ENCODE data around the gene FCN1. TPM values are rescaled to one million over a fixed set of nuclear protein-coding genes. Genes with fewer than 3 reads are reported as not detected.

FCN1 gene
- total and polyA plus RNA-seq, 2 experiments from 2014 or later, result not detected

DNA sequence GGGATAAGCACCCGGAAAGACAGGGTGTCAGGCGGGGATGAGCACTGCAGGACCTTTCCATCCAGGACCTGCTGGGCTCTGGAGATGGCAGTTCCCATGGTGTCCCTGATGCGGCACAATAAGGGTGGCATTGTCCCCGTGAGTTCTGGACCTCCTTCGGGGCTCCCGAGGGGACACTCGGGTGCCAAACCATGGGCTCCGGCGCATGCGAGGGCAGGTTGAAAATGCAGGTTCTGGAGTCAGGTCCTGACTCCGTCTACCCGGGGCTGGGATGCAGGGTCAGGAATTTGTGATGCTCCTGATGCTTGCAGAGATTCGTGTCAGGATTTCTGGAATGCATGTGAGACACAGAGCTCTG, 36.4 kb downstream of the FCN1 start:
- no peaks in the 10 kb centered on the region for H3K36me3 ChIP-seq (replicated peaks; ENCODE audit: insufficient read depth, low read depth)
- WGBS (ENCODE audit: low lambda C conversion rate, missing lambda C conversion rate), result 94% methylated on average over 13 of the region's 13 CpGs
- no peaks in the 10 kb centered on the region for H3K4me1 ChIP-seq (ENCODE audit: insufficient read depth)
- peaks cover 5% of the 10 kb centered on the region for H3K27me3 ChIP-seq
- no peak overlapping the region for H3K27ac ChIP-seq
- H3K79me2 ChIP-seq, result no peaks in the 10 kb centered on the region
- H3K9me3 ChIP-seq (ENCODE audit: low read depth), result no peaks in the 10 kb centered on the region
- no peak for DNase-seq (ENCODE audit: low spot score)
- H3K4me3 ChIP-seq, result no peak overlapping the region
- TF ChIP-seq, protein P1, sequence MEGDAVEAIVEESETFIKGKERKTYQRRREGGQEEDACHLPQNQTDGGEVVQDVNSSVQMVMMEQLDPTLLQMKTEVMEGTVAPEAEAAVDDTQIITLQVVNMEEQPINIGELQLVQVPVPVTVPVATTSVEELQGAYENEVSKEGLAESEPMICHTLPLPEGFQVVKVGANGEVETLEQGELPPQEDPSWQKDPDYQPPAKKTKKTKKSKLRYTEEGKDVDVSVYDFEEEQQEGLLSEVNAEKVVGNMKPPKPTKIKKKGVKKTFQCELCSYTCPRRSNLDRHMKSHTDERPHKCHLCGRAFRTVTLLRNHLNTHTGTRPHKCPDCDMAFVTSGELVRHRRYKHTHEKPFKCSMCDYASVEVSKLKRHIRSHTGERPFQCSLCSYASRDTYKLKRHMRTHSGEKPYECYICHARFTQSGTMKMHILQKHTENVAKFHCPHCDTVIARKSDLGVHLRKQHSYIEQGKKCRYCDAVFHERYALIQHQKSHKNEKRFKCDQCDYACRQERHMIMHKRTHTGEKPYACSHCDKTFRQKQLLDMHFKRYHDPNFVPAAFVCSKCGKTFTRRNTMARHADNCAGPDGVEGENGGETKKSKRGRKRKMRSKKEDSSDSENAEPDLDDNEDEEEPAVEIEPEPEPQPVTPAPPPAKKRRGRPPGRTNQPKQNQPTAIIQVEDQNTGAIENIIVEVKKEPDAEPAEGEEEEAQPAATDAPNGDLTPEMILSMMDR (IDR thresholded peaks at IDR 0.05; ENCODE audit: poor library complexity), result no peak
- TF ChIP-seq EZH2phosphoT487 (IDR thresholded peaks at IDR 0.05; ENCODE audit: low read depth, severe bottlenecking, unreplicated experiment), result no peak
- no peak for TF ChIP-seq EZH2 (IDR thresholded peaks at IDR 0.05; ENCODE audit: borderline replicate concordance)
- no peak overlapping the region for H2AFZ ChIP-seq
- H4K20me1 ChIP-seq (ENCODE audit: insufficient read depth, poor library complexity, severe bottlenecking), result no peaks in the 10 kb centered on the region
- H3K4me2 ChIP-seq, result no peak overlapping the region
- H3K9me2 ChIP-seq (replicated peaks; ENCODE audit: insufficient read depth), result no peaks in the 10 kb centered on the region

DNA sequence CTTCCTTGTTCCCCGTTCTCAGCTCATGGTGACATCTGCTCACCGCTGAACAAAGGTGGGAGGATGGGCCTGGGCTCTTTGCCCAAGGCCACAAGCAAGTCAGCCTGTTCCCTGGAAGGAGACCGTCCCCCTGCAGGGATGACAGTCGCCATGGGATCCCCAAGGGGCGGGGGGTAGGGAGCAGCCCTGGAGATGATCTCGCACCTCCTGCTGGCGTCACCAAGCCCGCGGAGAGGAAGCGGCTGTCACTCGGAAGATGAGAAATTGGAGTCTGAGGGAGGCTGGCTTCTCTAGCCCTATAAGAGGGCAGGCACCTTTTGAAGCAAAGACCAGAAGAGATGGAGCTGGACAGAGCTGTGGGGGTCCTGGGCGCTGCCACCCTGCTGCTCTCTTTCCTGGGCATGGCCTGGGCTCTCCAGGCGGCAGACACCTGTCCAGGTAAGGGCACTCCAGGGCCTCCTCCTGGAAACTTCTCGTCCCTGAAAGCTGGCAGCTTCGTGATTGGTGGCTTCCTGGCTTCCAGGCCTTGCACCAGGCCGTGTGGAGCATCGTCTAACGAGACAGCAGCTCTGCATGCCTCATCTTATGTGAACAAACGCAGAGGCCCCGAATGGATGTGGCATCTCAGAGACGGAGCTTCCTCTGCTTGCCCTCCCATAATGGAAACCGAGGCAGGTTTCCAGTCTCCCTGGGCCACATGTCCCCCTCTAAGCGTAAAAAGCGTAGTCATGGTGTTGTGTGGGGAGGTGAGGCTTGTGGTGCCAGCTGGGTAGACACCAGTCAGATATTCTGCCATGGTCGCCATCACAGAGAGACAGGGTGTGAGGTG, 37.0 kb downstream of the FCN1 start, which contains the start of gene FCN2:
Gene FCN2, plus strand, starts transcription at position 327 of the 829 bp plus-strand sequence. Its CDS starts 12 bp downstream, at position 339.
- no peak within 1 kb of the TSS for H3K27ac ChIP-seq
- no peaks in the 10 kb centered on the region for H3K9me2 ChIP-seq (replicated peaks; ENCODE audit: insufficient read depth)
- no peaks in the 10 kb centered on the region for H3K36me3 ChIP-seq (replicated peaks; ENCODE audit: insufficient read depth, low read depth)
- DNase-seq (ENCODE audit: low spot score), result no peak
- no peaks in the 10 kb centered on the region for H3K4me1 ChIP-seq (ENCODE audit: insufficient read depth)
- no peaks in the 10 kb centered on the region for H4K20me1 ChIP-seq (ENCODE audit: insufficient read depth, poor library complexity, severe bottlenecking)
- H3K4me3 ChIP-seq, result no peak within 1 kb of the TSS
- no peak within 1 kb of the TSS for H2AFZ ChIP-seq
- TF ChIP-seq, protein P1 (IDR thresholded peaks at IDR 0.05; ENCODE audit: poor library complexity), result no peak
- no peaks in the 10 kb centered on the region for H3K9me3 ChIP-seq (ENCODE audit: low read depth)
- 88% methylated on average over 25 of the region's 25 CpGs for WGBS (ENCODE audit: low lambda C conversion rate, missing lambda C conversion rate)
- peaks cover 5% of the 10 kb centered on the region for H3K27me3 ChIP-seq
- H3K79me2 ChIP-seq, result no peaks in the 10 kb centered on the region
- H3K4me2 ChIP-seq, result no peak within 1 kb of the TSS

GRCh38 chr9:134879664-134880483, 37.8 kb downstream of the FCN1 start:
- Histone ChIP-seq H2AFZ (no peak overlapping the region), H3K79me2 (no peaks in the 10 kb centered on the region), H3K27me3 (peaks cover 5% of the 10 kb centered on the region), H3K27ac (no peak overlapping the region), H3K36me3 (replicated peaks; ENCODE audit: insufficient read depth, low read depth) (no peaks in the 10 kb centered on the region), H3K9me2 (replicated peaks; ENCODE audit: insufficient read depth) (no peaks in the 10 kb centered on the region), H3K4me1 (ENCODE audit: insufficient read depth) (no peaks in the 10 kb centered on the region), H3K4me3 (no peak overlapping the region), H3K4me2 (no peak overlapping the region), H3K9me3 (ENCODE audit: low read depth) (no peaks in the 10 kb centered on the region), H4K20me1 (ENCODE audit: insufficient read depth, poor library complexity, severe bottlenecking) (no peaks in the 10 kb centered on the region)
- 94% methylated on average over 13 of the region's 13 CpGs for WGBS (ENCODE audit: low lambda C conversion rate, missing lambda C conversion rate)
- no peak for DNase-seq (ENCODE audit: low spot score)
- TF ChIP-seq, protein P1 (IDR thresholded peaks at IDR 0.05; ENCODE audit: poor library complexity), result no peak
- TF ChIP-seq EZH2 (IDR thresholded peaks at IDR 0.05; ENCODE audit: borderline replicate concordance), result no peak
- TF ChIP-seq EZH2phosphoT487 (IDR thresholded peaks at IDR 0.05; ENCODE audit: low read depth, severe bottlenecking, unreplicated experiment), result no peak
